Suprapubic skin (tissue), 4 donors: ENCODE data around the gene S100P. TPM values are rescaled to one million over a fixed set of nuclear protein-coding genes. Genes with fewer than 3 reads are reported as not detected.
A peak's percentile ranks its signal among the peaks of the same experiment; 100 is the strongest.
"Not testable (repeated sequence)": the region's sequence is repeated elsewhere in the genome, so short reads cannot be mapped to it uniquely, and the experiment has no call there.

ENCODE experiments used
- DNase-seq, 2 donors: peaks; one replicate each; pipeline ENCODE4 v3.0.0-alpha.2; 2019; ENCODE audit warnings: low spot score in 2 of 2
- H3K27ac ChIP-seq: fragments of 200-600 bp; sonication (generic); one replicate; pipeline ENCODE4 v1.5.1; 2019
- H3K27me3 ChIP-seq: fragments of 200-600 bp; sonication (generic); one replicate; pipeline ENCODE4 v1.5.1; 2019
- H3K36me3 ChIP-seq: fragments of 200-600 bp; sonication (generic); one replicate; pipeline ENCODE4 v1.5.1; 2019
- H3K4me1 ChIP-seq: fragments of 200-600 bp; sonication (generic); one replicate; pipeline ENCODE4 v1.5.1; 2019
- H3K4me3 ChIP-seq: fragments of 200-600 bp; sonication (generic); one replicate; pipeline ENCODE4 v1.5.1; 2019; ENCODE audit warnings: mild to moderate bottlenecking
- H3K9me3 ChIP-seq: fragments of 200-600 bp; sonication (generic); one replicate; pipeline ENCODE4 v1.5.1; 2019
- CTCF ChIP-seq, 2 donors: fragments of 200-600 bp in 1 of 2; fragments of 450-650 bp in 1 of 2; sonication (generic) in 1 of 2; IDR thresholded peaks; one replicate each; pipeline ENCODE4 v1.5.1; 2016 to 2019; ENCODE audit warnings: antibody characterized with exemption in 2 of 2, mild to moderate bottlenecking in 1 of 2, moderate library complexity in 1 of 2
- EP300 ChIP-seq: sonication (generic); formaldehyde crosslinking; IDR thresholded peaks from one replicate; pipeline ENCODE4 v1.6.1; 2017; ENCODE audit warnings: antibody characterized with exemption
- POLR2A ChIP-seq, 2 donors: fragments of 450-650 bp; IDR thresholded peaks; one replicate each; pipeline ENCODE4 v1.6.1; 2017; ENCODE audit warnings: antibody characterized with exemption in 2 of 2, mild to moderate bottlenecking in 2 of 2, moderate library complexity in 2 of 2
- POLR2AphosphoS5 ChIP-seq, 3 donors: sonication (generic); formaldehyde crosslinking; IDR thresholded peaks; one replicate each; pipeline ENCODE4 v1.6.1; 2017; ENCODE audit warnings: antibody characterized with exemption in 3 of 3
- WGBS: methylation state at CpG from one replicate; pipeline ENCODE4 v1.1.5; 2018; 5-methylcytosine and 5-hydroxymethylcytosine counted together
- total RNA-seq, 4 donors: library from RNA; depleted of rRNA; stranded (reverse); fragments of >200 nt; gene quantifications; one replicate each; pipeline ENCODE4 v1.1.0, GENCODE V29; 2016

S100P gene
- 10 to 100 TPM in 2 of 4 donors, 1 to 10 TPM in 2; 4.7 to 27.7 (median 9.3) TPM for total RNA-seq

- H3K36me3 ChIP-seq = no peaks in the 10 kb centered on the region
- H3K27me3 ChIP-seq = no peaks in the 10 kb centered on the region
- WGBS = 78% methylated on average over 25 of the region's 29 CpGs
- H3K27ac ChIP-seq = peak within 1 kb of the TSS; percentile 51
- H3K4me1 ChIP-seq = peaks cover 50% of the 10 kb centered on the region
- no peak within 1 kb of the TSS for H3K4me3 ChIP-seq
- H3K9me3 ChIP-seq = no peaks in the 10 kb centered on the region
- DNase-seq = no peak
- TF ChIP-seq POLR2A (IDR thresholded peaks at IDR 0.05) (peak in 1 of 2 donors; percentile 19), POLR2AphosphoS5 (IDR thresholded peaks at IDR 0.05) (no peak), EP300 (no peak)
Measured at GRCh38 chr4:6693231-6694176, at the start of gene S100P. Gene S100P (plus strand): TSS chr4:6693878. CDS start chr4:6693933, 55 bp downstream.

- 72% methylated on average over 5 of the region's 5 CpGs for WGBS
- Histone ChIP-seq H3K27ac (no peak overlapping the region), H3K4me3 (no peak overlapping the region), H3K9me3 (no peaks in the 10 kb centered on the region), H3K4me1 (peaks cover 25% of the 10 kb centered on the region), H3K36me3 (peaks cover 9% of the 10 kb centered on the region), H3K27me3 (no peaks in the 10 kb centered on the region)
- peak in 1 of 2 donors; percentile 16 for DNase-seq
- TF ChIP-seq CTCF (IDR thresholded peaks at IDR 0.05) (no peak), EP300 (no peak), POLR2A (IDR thresholded peaks at IDR 0.05) (no peak), POLR2AphosphoS5 (IDR thresholded peaks at IDR 0.05) (no peak)
Measured at GRCh38 chr4:6644792-6645530, 48.7 kb upstream of the S100P start.

GRCh38 chr4:6647169-6647568 is 46.5 kb upstream of the S100P start:
- peak in 1 of 2 donors; percentile 6 for DNase-seq
- Histone ChIP-seq H3K27ac (no peak overlapping the region), H3K27me3 (no peaks in the 10 kb centered on the region), H3K9me3 (no peaks in the 10 kb centered on the region), H3K4me3 (no peak overlapping the region), H3K4me1 (peaks cover 14% of the 10 kb centered on the region), H3K36me3 (peaks cover 7% of the 10 kb centered on the region)
- TF ChIP-seq EP300 = no peak
- TF ChIP-seq POLR2A (IDR thresholded peaks at IDR 0.05) = no peak
- TF ChIP-seq CTCF (IDR thresholded peaks at IDR 0.05) = no peak
- TF ChIP-seq POLR2AphosphoS5 (IDR thresholded peaks at IDR 0.05) = no peak
- 88% methylated on average over 5 of the region's 5 CpGs for WGBS

- peak in 1 of 2 donors; percentile 11 for DNase-seq
- Histone ChIP-seq H3K4me1 (peaks cover 9% of the 10 kb centered on the region), H3K4me3 (no peak overlapping the region), H3K27me3 (no peaks in the 10 kb centered on the region), H3K9me3 (no peaks in the 10 kb centered on the region), H3K27ac (no peak overlapping the region), H3K36me3 (peaks cover 2% of the 10 kb centered on the region)
- TF ChIP-seq POLR2AphosphoS5 (IDR thresholded peaks at IDR 0.05) (no peak), CTCF (IDR thresholded peaks at IDR 0.05) (no peak), EP300 (no peak), POLR2A (IDR thresholded peaks at IDR 0.05) (no peak)
- WGBS = 75% methylated on average over 6 of the region's 6 CpGs
Measured at GRCh38 chr4:6647582-6648230, 46.0 kb upstream of the S100P start.

GRCh38 chr4:6649216-6649615 is 44.5 kb upstream of the S100P start:
- Histone ChIP-seq H3K4me3 (no peak overlapping the region), H3K36me3 (no peaks in the 10 kb centered on the region), H3K27ac (no peak overlapping the region), H3K9me3 (no peaks in the 10 kb centered on the region), H3K27me3 (no peaks in the 10 kb centered on the region), H3K4me1 (no peaks in the 10 kb centered on the region)
- 82% methylated on average over 8 of the region's 8 CpGs for WGBS
- no peak for DNase-seq
- TF ChIP-seq POLR2A (IDR thresholded peaks at IDR 0.05) (no peak), EP300 (no peak), POLR2AphosphoS5 (IDR thresholded peaks at IDR 0.05) (no peak), CTCF (IDR thresholded peaks at IDR 0.05) (no peak)

DNA sequence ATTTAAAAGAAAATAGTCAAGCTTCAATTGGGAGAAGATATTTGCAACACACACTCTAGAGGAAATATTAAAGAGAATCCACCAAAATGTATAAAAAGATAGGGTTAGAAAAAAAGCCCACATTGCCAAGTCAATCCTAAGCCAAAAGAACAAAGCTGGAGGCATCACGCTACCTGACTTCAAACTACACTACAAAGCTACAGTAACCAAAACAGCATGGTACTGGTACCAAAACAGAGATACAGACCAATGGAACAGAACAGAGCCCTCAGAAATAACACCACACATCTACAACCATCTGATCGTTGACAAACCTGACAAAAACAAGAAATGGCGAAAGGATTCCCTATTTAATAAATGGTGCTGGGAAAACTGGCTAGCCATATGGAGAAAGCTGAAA is 39.5 kb upstream of the S100P start:
- DNase-seq, H3K9me3 ChIP-seq: not testable (repeated sequence)
- 89% methylated on average over 3 of the region's 3 CpGs for WGBS

GRCh38 chr4:6655291-6655690 is 38.4 kb upstream of the S100P start:
- H3K4me3 ChIP-seq, H3K36me3 ChIP-seq, H3K9me3 ChIP-seq, DNase-seq, H3K27me3 ChIP-seq, H3K27ac ChIP-seq: not testable (repeated sequence)
- 78% methylated on average over 2 of the region's 2 CpGs for WGBS
- peaks cover 20% of the 10 kb centered on the region for H3K4me1 ChIP-seq

More for the DNA sequence above, 39.5 kb upstream of the S100P start:
- not testable (repeated sequence) for H3K4me3 ChIP-seq, H3K27me3 ChIP-seq, H3K36me3 ChIP-seq, H3K27ac ChIP-seq
- peaks cover 13% of the 10 kb centered on the region for H3K4me1 ChIP-seq
